Panc1 (cell line): ENCODE measurements around the gene ZNF451.

ENCODE experiments used
- POLR2AphosphoS5 ChIP-seq: IDR thresholded peaks from 2 replicates; pipeline ENCODE4 v1.6.1; 2012; ENCODE audit warnings: mild to moderate bottlenecking, low read depth, low read length, moderate library complexity
- SIN3A ChIP-seq: IDR thresholded peaks from 2 replicates; pipeline ENCODE4 v1.6.1; 2012; ENCODE audit warnings: low read depth, mild to moderate bottlenecking, low read length, moderate library complexity, borderline replicate concordance; ENCODE audit not compliant: insufficient read depth
- TF ChIP-seq, protein P1 (sequence below): fragments of 450-650 bp; IDR thresholded peaks from 2 replicates; pipeline ENCODE4 v1.5.1; 2017; ENCODE audit warnings: mild to moderate bottlenecking
- TF ChIP-seq, protein P2 (sequence below), 2 experiments: IDR thresholded peaks; 2 replicates each; pipeline ENCODE4 v1.6.1; 2011 to 2012; ENCODE audit warnings: low read depth in 2 of 2, control low read depth in 1 of 2, low read length in 1 of 2, mild to moderate bottlenecking in 1 of 2, moderate library complexity in 1 of 2; ENCODE audit not compliant: insufficient read depth in 1 of 2

DNA sequence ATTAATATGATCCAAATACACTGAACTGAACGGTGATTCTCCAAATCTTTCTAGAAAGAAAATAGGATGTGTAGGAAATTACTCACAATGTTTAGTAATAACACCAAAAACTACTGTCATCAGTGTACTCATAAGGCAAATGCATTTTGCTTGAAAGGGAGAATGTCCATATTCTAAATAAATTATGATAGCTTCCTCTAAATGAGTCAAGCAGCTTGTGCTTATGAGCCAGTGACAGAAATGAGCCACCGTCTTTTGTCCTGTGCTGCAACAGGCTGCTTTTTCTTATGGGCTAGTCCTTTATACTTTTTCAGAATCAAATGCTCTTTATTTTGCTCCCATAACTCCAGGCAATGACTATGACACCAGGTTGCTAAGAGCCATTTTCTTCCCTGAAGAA lies 4.5 kb upstream of the ZNF451 start:
- TF ChIP-seq, protein P1, sequence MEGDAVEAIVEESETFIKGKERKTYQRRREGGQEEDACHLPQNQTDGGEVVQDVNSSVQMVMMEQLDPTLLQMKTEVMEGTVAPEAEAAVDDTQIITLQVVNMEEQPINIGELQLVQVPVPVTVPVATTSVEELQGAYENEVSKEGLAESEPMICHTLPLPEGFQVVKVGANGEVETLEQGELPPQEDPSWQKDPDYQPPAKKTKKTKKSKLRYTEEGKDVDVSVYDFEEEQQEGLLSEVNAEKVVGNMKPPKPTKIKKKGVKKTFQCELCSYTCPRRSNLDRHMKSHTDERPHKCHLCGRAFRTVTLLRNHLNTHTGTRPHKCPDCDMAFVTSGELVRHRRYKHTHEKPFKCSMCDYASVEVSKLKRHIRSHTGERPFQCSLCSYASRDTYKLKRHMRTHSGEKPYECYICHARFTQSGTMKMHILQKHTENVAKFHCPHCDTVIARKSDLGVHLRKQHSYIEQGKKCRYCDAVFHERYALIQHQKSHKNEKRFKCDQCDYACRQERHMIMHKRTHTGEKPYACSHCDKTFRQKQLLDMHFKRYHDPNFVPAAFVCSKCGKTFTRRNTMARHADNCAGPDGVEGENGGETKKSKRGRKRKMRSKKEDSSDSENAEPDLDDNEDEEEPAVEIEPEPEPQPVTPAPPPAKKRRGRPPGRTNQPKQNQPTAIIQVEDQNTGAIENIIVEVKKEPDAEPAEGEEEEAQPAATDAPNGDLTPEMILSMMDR, result no peak
- TF ChIP-seq, protein P2, sequence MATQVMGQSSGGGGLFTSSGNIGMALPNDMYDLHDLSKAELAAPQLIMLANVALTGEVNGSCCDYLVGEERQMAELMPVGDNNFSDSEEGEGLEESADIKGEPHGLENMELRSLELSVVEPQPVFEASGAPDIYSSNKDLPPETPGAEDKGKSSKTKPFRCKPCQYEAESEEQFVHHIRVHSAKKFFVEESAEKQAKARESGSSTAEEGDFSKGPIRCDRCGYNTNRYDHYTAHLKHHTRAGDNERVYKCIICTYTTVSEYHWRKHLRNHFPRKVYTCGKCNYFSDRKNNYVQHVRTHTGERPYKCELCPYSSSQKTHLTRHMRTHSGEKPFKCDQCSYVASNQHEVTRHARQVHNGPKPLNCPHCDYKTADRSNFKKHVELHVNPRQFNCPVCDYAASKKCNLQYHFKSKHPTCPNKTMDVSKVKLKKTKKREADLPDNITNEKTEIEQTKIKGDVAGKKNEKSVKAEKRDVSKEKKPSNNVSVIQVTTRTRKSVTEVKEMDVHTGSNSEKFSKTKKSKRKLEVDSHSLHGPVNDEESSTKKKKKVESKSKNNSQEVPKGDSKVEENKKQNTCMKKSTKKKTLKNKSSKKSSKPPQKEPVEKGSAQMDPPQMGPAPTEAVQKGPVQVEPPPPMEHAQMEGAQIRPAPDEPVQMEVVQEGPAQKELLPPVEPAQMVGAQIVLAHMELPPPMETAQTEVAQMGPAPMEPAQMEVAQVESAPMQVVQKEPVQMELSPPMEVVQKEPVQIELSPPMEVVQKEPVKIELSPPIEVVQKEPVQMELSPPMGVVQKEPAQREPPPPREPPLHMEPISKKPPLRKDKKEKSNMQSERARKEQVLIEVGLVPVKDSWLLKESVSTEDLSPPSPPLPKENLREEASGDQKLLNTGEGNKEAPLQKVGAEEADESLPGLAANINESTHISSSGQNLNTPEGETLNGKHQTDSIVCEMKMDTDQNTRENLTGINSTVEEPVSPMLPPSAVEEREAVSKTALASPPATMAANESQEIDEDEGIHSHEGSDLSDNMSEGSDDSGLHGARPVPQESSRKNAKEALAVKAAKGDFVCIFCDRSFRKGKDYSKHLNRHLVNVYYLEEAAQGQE (IDR thresholded peaks at IDR 0.05; ENCODE audit: insufficient read depth in 1 of 2, low read depth in 2 of 2, low read length in 1 of 2), result no peak
- TF ChIP-seq SIN3A (no peak), POLR2AphosphoS5 (no peak)
